A549 (cell line): ENCODE data around the gene ATP1B3. TPM values are rescaled to one million over a fixed set of nuclear protein-coding genes. Genes with fewer than 3 reads are reported as not detected.
"Not testable (repeated sequence)": the region's sequence is repeated elsewhere in the genome, so short reads cannot be mapped to it uniquely, and the experiment has no call there.

Experiments
- ATAC-seq, 2 experiments: fragments of 200-7000 bp in 1 of 2; fragments of >200 bp in 1 of 2; cut with Nextera tagmentation in 1 of 2; cut with Tn5 transposase in 1 of 2; 3 replicates each; pipeline versions ENCODE4 v1.8.0 to v1.9.1; 2018 to 2020; ENCODE audit warnings: mild to moderate bottlenecking in 1 of 2, moderate library complexity in 1 of 2
- CTCF ChIA-PET: fragments of 300-600 bp; sonication (Branson Sonifier 250); formaldehyde crosslinking; extraction: SDS; loops from one replicate; lab custom pipeline; 2021; ENCODE audit warnings: antibody characterized with exemption, inconsistent platforms; lab: Yijun Ruan, JAX
- POLR2A ChIA-PET: fragments of 350-600 bp; formaldehyde crosslinking; extraction: SDS; loops from one replicate; lab custom pipeline; 2021; ENCODE audit warnings: antibody characterized with exemption, inconsistent platforms; lab: Yijun Ruan, JAX
- DNase-seq, 2 experiments: peaks; one replicate each; pipeline versions ENCODE4 v3.0.0 to v3.0.0-alpha.2; 2011 to 2016; ENCODE audit warnings: low read depth in 1 of 2, low spot score in 1 of 2
- FAIRE-seq: peaks from 2 replicates; lab custom pipeline; 2011; peaks lifted over from hg19 to GRCh38; lab: Jason Lieb, UNC
- H3K27ac ChIP-seq, 2 experiments: fragments of >200 bp; sonication (Bioruptor Twin); formaldehyde crosslinking; 3 replicates each; pipeline ENCODE4 v1.5.1; 2016 to 2017
- H3K4me1 ChIP-seq: fragments of >200 bp; sonication (Bioruptor Twin); formaldehyde crosslinking; 3 replicates; pipeline ENCODE4 v1.6.1; 2016
- H3K4me2 ChIP-seq: fragments of >200 bp; sonication (Bioruptor Twin); formaldehyde crosslinking; 3 replicates; pipeline ENCODE4 v1.6.1; 2016
- H3K4me3 ChIP-seq: fragments of >200 bp; sonication (Bioruptor Twin); formaldehyde crosslinking; 3 replicates; pipeline ENCODE4 v1.5.1; 2016
- H3K9me3 ChIP-seq: fragments of >200 bp; sonication (Bioruptor Twin); formaldehyde crosslinking; 3 replicates; pipeline ENCODE4 v1.6.1; 2016
- BCL3 ChIP-seq: fragments of >200 bp; sonication (Bioruptor Twin); formaldehyde crosslinking; IDR thresholded peaks from 3 replicates; pipeline ENCODE4 v1.6.1; 2016
- CHD4 ChIP-seq: fragments of 200-600 bp; sonication (generic); IDR thresholded peaks from 2 replicates; pipeline ENCODE4 v1.6.1; 2016; ENCODE audit warnings: antibody characterized with exemption, mild to moderate bottlenecking, borderline replicate concordance
- ELK1 ChIP-seq: fragments of 150-350 bp; IDR thresholded peaks from 2 replicates; pipeline ENCODE4 v1.6.1; 2014; ENCODE audit warnings: low read depth, mild to moderate bottlenecking, low read length
- HDAC2 ChIP-seq: fragments of 200-600 bp; sonication (generic); IDR thresholded peaks from 2 replicates; pipeline ENCODE4 v1.6.1; 2016
- HOXB13 ChIP-seq: fragments of 250-450 bp; sonication (Bioruptor Pico); IDR thresholded peaks from 2 replicates; pipeline ENCODE4 v1.5.0; 2020; ENCODE audit warnings: low read depth, mild to moderate bottlenecking, moderate library complexity
- HOXB5 ChIP-seq: fragments of 250-450 bp; sonication (Bioruptor Pico); IDR thresholded peaks from 2 replicates; pipeline ENCODE4 v1.5.0; 2020; ENCODE audit warnings: mild to moderate bottlenecking, moderate library complexity
- MAZ ChIP-seq: fragments of 150-350 bp; IDR thresholded peaks from 2 replicates; pipeline ENCODE4 v1.6.1; 2014; ENCODE audit warnings: antibody characterized with exemption, low read depth, low read length, borderline replicate concordance
- NPAS2 ChIP-seq: fragments of 250-450 bp; sonication (Bioruptor Pico); IDR thresholded peaks from 2 replicates; pipeline ENCODE4 v1.8.0; 2022; ENCODE audit warnings: mild to moderate bottlenecking, moderate library complexity, borderline replicate concordance
- POLR2A ChIP-seq: IDR thresholded peaks from 2 replicates; pipeline ENCODE4 v1.6.1; 2012; ENCODE audit warnings: mild to moderate bottlenecking, low read length
- POLR2AphosphoS2 ChIP-seq: conservative IDR thresholded peaks from 2 replicates; pipeline ENCODE4 v1.6.1; 2012; ENCODE audit warnings: low read length, improper control_type of control experiment, inconsistent platforms
- RARB ChIP-seq: fragments of 250-450 bp; sonication (Bioruptor Pico); IDR thresholded peaks from 2 replicates; pipeline ENCODE4 v1.8.0; 2021; ENCODE audit warnings: mild to moderate bottlenecking, moderate library complexity
- RFX5 ChIP-seq: fragments of 450-650 bp; IDR thresholded peaks from 2 replicates; pipeline ENCODE4 v1.7.1; 2014; ENCODE audit warnings: antibody characterized with exemption, mild to moderate bottlenecking, moderate library complexity
- TFCP2L1 ChIP-seq: fragments of 250-450 bp; sonication (Bioruptor Pico); IDR thresholded peaks from 2 replicates; pipeline ENCODE4 v1.5.0; 2021; ENCODE audit warnings: mild to moderate bottlenecking
- USF2 ChIP-seq: fragments of 450-650 bp; IDR thresholded peaks from 2 replicates; pipeline ENCODE4 v1.6.1; 2014; ENCODE audit warnings: antibody characterized with exemption
- ZC3H11A ChIP-seq: fragments of 450-650 bp; IDR thresholded peaks from 2 replicates; pipeline ENCODE4 v1.6.1; 2014; ENCODE audit warnings: antibody characterized with exemption, mild to moderate bottlenecking
- WGBS: methylation state at CpG from one replicate; pipeline ENCODE4 v1.1.6; 2017; ENCODE audit errors: missing lambda C conversion rate; 5-methylcytosine and 5-hydroxymethylcytosine counted together
- polyA plus RNA-seq, 4 experiments: library from polyadenylated mRNA; depleted of rRNA in 3 of 4; stranded (reverse); fragments of >200 nt; fragmentation: RNase III in 1 of 4; extraction: RNeasy Plus Mini Kit Qiagen cat#74134 plus additional on column Dnase treatment in 1 of 4; gene quantifications; 2 replicates in 3 of 4; 3 replicates in 1 of 4; pipeline ENCODE4 v1.2.3, GENCODE V29; 2011 to 2017
- TF ChIP-seq, protein P1 (sequence below): fragments of 250-450 bp; sonication (Bioruptor Pico); IDR thresholded peaks from 2 replicates; pipeline ENCODE4 v1.5.0; 2021; ENCODE audit warnings: mild to moderate bottlenecking, moderate library complexity, borderline replicate concordance

ATP1B3 gene
- polyA plus RNA-seq, 2 of the 4 experiments (the other 2 are of a cell fraction) = 230 to 306 TPM

- no peak for TF ChIP-seq POLR2AphosphoS2
- TF ChIP-seq TFCP2L1 (CRISPR knock-in tag) = no peak
- no peak for TF ChIP-seq POLR2A
- TF ChIP-seq RARB (CRISPR knock-in tag) = no peak
- no peak for TF ChIP-seq ZC3H11A
- ChIA-PET CTCF (interaction anchor here (0.6 to 2.7 kb wide), 3 partner anchors 9 to 1016 kb away, joined by 3 to 11 read pairs (median 3); partner anchors contain the start of gene RNF7), POLR2A (no interaction called here)
- Histone ChIP-seq H3K4me2 (no peak overlapping the region), H3K4me1 (no peaks in the 10 kb centered on the region), H3K4me3 (no peak overlapping the region), H3K9me3 (peaks cover 4% of the 10 kb centered on the region; the same call in 2 of the 3 replicates), H3K27ac (no peak overlapping the region)
- DNase-seq = no peak
- ATAC-seq = 0 out of 6 replicates have a peak, but pooled peaks of 1 of the 2 experiments have one; percentile 34
- no peak for FAIRE-seq
- 86% methylated on average over 2 of the region's 2 CpGs for WGBS
Measured at GRCh38 chr3:141905129-141905528, 28.7 kb downstream of the ATP1B3 start.

DNA sequence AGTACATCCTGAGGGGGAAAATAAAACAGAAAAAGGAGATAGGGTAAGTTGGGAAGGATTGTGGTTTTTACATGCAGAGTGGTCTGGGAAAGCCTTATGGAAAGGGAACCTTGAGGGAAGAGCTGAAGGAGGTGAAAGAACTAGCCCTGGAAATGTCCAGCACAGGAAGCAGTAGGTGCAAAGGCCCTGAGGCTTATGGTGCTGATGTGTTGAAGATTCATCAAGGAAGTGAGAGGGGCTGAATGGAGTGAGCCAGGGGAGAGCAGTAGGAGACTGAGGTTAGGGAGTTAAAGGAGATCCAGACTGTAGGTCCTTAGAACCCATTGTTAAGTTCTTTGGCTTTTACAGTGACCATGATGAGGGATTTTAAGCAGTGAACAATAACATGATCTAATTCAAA is 33.0 kb downstream of the ATP1B3 start:
- no peaks in the 10 kb centered on the region for H3K4me1 ChIP-seq
- H3K9me3 ChIP-seq = no peaks in the 10 kb centered on the region
- no peak for ATAC-seq
- no peak overlapping the region for H3K4me3 ChIP-seq
- no peak overlapping the region for H3K27ac ChIP-seq
- ChIA-PET POLR2A (no interaction called here), CTCF (interaction anchor here (1.0 to 1.5 kb wide), 2 partner anchors 9 to 34 kb away, joined by 4 to 5 read pairs; no protein-coding TSS in a partner anchor)
- no peak for DNase-seq
- FAIRE-seq = no peak
- H3K4me2 ChIP-seq = no peak overlapping the region
- no peak for TF ChIP-seq BCL3
- no peak for TF ChIP-seq CHD4
- TF ChIP-seq NPAS2 = no peak
- no peak for TF ChIP-seq HDAC2
- TF ChIP-seq POLR2AphosphoS2 = no peak
- TF ChIP-seq, protein P1, sequence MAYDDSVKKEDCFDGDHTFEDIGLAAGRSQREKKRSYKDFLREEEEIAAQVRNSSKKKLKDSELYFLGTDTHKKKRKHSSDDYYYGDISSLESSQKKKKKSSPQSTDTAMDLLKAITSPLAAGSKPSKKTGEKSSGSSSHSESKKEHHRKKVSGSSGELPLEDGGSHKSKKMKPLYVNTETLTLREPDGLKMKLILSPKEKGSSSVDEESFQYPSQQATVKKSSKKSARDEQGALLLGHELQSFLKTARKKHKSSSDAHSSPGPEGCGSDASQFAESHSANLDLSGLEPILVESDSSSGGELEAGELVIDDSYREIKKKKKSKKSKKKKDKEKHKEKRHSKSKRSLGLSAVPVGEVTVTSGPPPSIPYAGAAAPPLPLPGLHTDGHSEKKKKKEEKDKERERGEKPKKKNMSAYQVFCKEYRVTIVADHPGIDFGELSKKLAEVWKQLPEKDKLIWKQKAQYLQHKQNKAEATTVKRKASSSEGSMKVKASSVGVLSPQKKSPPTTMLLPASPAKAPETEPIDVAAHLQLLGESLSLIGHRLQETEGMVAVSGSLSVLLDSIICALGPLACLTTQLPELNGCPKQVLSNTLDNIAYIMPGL (CRISPR knock-in tag) = no peak
- TF ChIP-seq RARB (CRISPR knock-in tag) = no peak
- no peak for TF ChIP-seq HOXB13 (CRISPR knock-in tag)
- no peak for TF ChIP-seq RFX5
- TF ChIP-seq USF2 = no peak
- no peak for TF ChIP-seq HOXB5 (CRISPR knock-in tag)
- no peak for TF ChIP-seq ELK1
- no peak for TF ChIP-seq MAZ

DNA sequence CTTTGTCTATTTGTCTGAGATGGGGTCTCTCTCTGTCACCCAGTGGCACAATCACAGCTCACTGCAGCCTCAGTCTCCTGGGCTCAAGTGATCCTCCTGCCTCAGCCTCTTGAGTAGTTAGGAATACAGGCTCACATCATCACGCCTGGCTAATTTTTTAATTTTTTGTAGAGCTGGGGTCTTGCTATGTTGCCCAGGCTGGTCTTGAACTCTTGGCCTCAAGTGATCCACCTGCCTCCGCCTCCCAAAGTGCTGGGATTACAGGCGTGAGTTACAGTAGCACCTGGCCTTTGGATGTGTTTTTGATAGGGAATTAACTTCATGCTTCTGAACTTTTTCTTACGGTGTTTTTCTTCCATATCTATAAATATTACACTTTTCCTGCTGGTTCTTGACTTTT is 33.5 kb downstream of the ATP1B3 start:
- ATAC-seq, H3K27ac ChIP-seq, DNase-seq, H3K4me2 ChIP-seq, H3K4me1 ChIP-seq, POLR2A ChIA-PET, FAIRE-seq, H3K9me3 ChIP-seq, H3K4me3 ChIP-seq: not testable (repeated sequence)
- CTCF ChIA-PET = interaction anchor here (1.0 to 1.5 kb wide), 2 partner anchors 8 to 35 kb away, joined by 4 to 5 read pairs; no protein-coding TSS in a partner anchor
- WGBS = 96% methylated on average over 4 of the region's 4 CpGs
